HepG2 (cell line): ENCODE results near the gene TMEM198. TPM values are rescaled to one million over a fixed set of nuclear protein-coding genes. Genes with fewer than 3 reads are reported as not detected.

Experiments
- ETV5 ChIP-seq: IDR thresholded peaks from 2 replicates; pipeline ENCODE4 v1.6.1; 2018; ENCODE audit warnings: missing biosample characterization, missing genetic modification reagents, inconsistent platforms, borderline replicate concordance
- RAD51 ChIP-seq: fragments of 450-650 bp; IDR thresholded peaks from 2 replicates; pipeline ENCODE4 v1.6.1; 2016; ENCODE audit warnings: borderline replicate concordance
- SNAPC2 ChIP-seq: sonication (generic); formaldehyde crosslinking; IDR thresholded peaks from 2 replicates; pipeline ENCODE4 v1.8.1; 2022; ENCODE audit warnings: mild to moderate bottlenecking, missing genetic modification reagents
- ZNF143 ChIP-seq: sonication (generic); formaldehyde crosslinking; IDR thresholded peaks from 2 replicates; pipeline ENCODE4 v1.4.0; 2020; ENCODE audit warnings: missing genetic modification reagents
- ZNF350 ChIP-seq: sonication (generic); formaldehyde crosslinking; IDR thresholded peaks from 2 replicates; pipeline ENCODE4 v1.4.0; 2020; ENCODE audit warnings: mild to moderate bottlenecking, low read depth, missing genetic modification reagents, borderline replicate concordance
- ZNF446 ChIP-seq: sonication (generic); formaldehyde crosslinking; IDR thresholded peaks from 2 replicates; pipeline ENCODE4 v1.5.0; 2020; ENCODE audit warnings: mild to moderate bottlenecking, missing genetic modification reagents
- ZSCAN9 ChIP-seq: IDR thresholded peaks from 2 replicates; pipeline ENCODE4 v1.6.1; 2016; ENCODE audit warnings: borderline replicate concordance
- polyA plus RNA-seq, 8 experiments: library from polyadenylated mRNA; depleted of rRNA in 3 of 8; stranded (reverse) in 7 of 8; unstranded in 1 of 8; fragments of >200 nt; fragmentation: Illumina TruSeq in 4 of 8; extraction: Trizol in 4 of 8; gene quantifications; 2 replicates each; pipeline versions ENCODE4 v1.2.1 to v1.2.3, GENCODE V29; 2011 to 2016; ENCODE audit warnings: low read depth in 4 of 8, missing spikeins in 1 of 8, mixed read lengths in 1 of 8; ENCODE audit not compliant: insufficient read depth in 1 of 8
- total RNA-seq, 5 experiments: library from RNA; depleted of rRNA; stranded (reverse); fragments of >200 nt; fragmentation: Illumina TruSeq; extraction: Trizol; gene quantifications; 2 replicates each; pipeline ENCODE4 v1.2.3, GENCODE V29; 2016; ENCODE audit warnings: low read depth in 1 of 5
- TF ChIP-seq, protein P1 (sequence below): sonication (generic); formaldehyde crosslinking; IDR thresholded peaks from one replicate; pipeline ENCODE4 v1.5.1; 2020; ENCODE audit warnings: mild to moderate bottlenecking, missing genetic modification reagents; ENCODE audit errors: not compliant biosample characterization
- TF ChIP-seq, protein P2 (sequence below): sonication (generic); formaldehyde crosslinking; IDR thresholded peaks from 2 replicates; pipeline ENCODE4 v1.4.0; 2020; ENCODE audit warnings: missing genetic modification reagents
- TF ChIP-seq, protein P3 (sequence below): sonication (generic); formaldehyde crosslinking; IDR thresholded peaks from 2 replicates; pipeline ENCODE4 v1.4.0; 2020; ENCODE audit warnings: missing genetic modification reagents, borderline replicate concordance

The TMEM198 gene
- total and polyA plus RNA-seq, 2 of the 13 experiments (the other 11 are each of a cell fraction or from before 2014, with no cell fraction given) = 17.3 to 23.5 TPM

DNA sequence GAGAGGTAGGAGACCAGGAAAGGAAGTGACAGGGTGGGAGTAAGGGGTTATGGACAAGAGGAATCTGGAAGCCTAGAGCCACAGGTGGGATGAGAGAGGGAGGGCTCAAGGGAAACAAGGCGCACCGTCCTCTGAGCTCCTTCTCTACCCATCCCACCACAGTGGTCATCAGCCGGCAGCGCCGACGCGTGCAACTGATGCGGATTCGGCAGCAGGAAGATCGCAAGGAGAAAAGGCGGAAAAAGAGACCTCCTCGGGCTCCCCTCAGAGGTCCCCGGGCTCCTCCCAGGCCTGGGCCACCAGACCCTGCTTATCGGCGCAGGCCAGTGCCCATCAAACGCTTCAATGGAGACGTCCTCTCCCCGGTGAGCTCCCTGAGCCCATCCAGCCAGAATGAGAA lies 5.2 kb downstream of the TMEM198 start (continued):
- TF ChIP-seq, protein P1, sequence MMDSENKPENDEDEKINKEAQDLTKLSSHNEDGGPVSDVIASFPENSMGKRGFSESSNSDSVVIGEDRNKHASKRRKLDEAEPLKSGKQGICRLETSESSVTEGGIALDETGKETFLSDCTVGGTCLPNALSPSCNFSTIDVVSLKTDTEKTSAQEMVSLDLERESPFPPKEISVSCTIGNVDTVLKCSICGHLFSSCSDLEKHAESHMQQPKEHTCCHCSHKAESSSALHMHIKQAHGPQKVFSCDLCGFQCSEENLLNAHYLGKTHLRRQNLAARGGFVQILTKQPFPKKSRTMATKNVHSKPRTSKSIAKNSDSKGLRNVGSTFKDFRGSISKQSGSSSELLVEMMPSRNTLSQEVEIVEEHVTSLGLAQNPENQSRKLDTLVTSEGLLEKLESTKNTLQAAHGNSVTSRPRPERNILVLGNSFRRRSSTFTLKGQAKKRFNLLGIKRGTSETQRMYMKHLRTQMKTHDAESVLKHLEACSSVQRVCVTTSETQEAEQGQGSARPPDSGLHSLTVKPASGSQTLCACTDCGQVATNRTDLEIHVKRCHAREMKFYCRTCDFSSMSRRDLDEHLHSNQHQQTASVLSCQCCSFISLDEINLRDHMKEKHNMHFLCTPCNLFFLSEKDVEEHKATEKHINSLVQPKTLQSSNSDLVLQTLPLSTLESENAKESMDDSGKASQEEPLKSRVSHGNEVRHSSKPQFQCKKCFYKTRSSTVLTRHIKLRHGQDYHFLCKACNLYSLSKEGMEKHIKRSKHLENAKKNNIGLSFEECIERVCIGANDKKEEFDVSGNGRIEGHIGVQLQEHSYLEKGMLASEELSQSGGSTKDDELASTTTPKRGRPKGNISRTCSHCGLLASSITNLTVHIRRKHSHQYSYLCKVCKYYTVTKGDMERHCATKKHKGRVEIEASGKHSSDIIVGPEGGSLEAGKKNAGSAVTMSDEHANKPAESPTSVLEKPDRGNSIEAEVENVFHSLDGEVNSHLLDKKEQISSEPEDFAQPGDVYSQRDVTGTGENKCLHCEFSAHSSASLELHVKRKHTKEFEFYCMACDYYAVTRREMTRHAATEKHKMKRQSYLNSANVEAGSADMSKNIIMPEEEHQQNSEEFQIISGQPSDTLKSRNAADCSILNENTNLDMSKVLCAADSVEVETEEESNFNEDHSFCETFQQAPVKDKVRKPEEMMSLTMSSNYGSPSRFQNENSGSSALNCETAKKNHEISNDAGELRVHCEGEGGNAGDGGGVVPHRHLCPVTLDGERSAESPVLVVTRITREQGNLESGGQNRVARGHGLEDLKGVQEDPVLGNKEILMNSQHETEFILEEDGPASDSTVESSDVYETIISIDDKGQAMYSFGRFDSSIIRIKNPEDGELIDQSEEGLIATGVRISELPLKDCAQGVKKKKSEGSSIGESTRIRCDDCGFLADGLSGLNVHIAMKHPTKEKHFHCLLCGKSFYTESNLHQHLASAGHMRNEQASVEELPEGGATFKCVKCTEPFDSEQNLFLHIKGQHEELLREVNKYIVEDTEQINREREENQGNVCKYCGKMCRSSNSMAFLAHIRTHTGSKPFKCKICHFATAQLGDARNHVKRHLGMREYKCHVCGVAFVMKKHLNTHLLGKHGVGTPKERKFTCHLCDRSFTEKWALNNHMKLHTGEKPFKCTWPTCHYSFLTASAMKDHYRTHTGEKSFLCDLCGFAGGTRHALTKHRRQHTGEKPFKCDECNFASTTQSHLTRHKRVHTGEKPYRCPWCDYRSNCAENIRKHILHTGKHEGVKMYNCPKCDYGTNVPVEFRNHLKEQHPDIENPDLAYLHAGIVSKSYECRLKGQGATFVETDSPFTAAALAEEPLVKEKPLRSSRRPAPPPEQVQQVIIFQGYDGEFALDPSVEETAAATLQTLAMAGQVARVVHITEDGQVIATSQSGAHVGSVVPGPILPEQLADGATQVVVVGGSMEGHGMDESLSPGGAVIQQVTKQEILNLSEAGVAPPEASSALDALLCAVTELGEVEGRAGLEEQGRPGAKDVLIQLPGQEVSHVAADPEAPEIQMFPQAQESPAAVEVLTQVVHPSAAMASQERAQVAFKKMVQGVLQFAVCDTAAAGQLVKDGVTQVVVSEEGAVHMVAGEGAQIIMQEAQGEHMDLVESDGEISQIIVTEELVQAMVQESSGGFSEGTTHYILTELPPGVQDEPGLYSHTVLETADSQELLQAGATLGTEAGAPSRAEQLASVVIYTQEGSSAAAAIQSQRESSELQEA = no peak
- TF ChIP-seq ZSCAN9 (no peak), RAD51 (no peak), ETV5 (CRISPR knock-in tag) (no peak), ZNF350 (CRISPR knock-in tag) (no peak), ZNF143 (CRISPR knock-in tag) (no peak), ZNF446 (CRISPR knock-in tag) (no peak), SNAPC2 (CRISPR knock-in tag) (no peak)
- TF ChIP-seq, protein P2, sequence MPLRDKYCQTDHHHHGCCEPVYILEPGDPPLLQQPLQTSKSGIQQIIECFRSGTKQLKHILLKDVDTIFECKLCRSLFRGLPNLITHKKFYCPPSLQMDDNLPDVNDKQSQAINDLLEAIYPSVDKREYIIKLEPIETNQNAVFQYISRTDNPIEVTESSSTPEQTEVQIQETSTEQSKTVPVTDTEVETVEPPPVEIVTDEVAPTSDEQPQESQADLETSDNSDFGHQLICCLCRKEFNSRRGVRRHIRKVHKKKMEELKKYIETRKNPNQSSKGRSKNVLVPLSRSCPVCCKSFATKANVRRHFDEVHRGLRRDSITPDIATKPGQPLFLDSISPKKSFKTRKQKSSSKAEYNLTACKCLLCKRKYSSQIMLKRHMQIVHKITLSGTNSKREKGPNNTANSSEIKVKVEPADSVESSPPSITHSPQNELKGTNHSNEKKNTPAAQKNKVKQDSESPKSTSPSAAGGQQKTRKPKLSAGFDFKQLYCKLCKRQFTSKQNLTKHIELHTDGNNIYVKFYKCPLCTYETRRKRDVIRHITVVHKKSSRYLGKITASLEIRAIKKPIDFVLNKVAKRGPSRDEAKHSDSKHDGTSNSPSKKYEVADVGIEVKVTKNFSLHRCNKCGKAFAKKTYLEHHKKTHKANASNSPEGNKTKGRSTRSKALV = no peak
- TF ChIP-seq, protein P3, sequence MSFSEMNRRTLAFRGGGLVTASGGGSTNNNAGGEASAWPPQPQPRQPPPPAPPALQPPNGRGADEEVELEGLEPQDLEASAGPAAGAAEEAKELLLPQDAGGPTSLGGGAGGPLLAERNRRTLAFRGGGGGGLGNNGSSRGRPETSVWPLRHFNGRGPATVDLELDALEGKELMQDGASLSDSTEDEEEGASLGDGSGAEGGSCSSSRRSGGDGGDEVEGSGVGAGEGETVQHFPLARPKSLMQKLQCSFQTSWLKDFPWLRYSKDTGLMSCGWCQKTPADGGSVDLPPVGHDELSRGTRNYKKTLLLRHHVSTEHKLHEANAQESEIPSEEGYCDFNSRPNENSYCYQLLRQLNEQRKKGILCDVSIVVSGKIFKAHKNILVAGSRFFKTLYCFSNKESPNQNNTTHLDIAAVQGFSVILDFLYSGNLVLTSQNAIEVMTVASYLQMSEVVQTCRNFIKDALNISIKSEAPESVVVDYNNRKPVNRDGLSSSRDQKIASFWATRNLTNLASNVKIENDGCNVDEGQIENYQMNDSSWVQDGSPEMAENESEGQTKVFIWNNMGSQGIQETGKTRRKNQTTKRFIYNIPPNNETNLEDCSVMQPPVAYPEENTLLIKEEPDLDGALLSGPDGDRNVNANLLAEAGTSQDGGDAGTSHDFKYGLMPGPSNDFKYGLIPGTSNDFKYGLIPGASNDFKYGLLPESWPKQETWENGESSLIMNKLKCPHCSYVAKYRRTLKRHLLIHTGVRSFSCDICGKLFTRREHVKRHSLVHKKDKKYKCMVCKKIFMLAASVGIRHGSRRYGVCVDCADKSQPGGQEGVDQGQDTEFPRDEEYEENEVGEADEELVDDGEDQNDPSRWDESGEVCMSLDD (CRISPR knock-in tag) = no peak
